HepG2 (cell line): ENCODE results near the gene GDAP1L1. TPM values are rescaled to one million over a fixed set of nuclear protein-coding genes. Genes with fewer than 3 reads are reported as not detected.
A peak's percentile ranks its signal among the peaks of the same experiment; 100 is the strongest.

Source experiments
- AHDC1 ChIP-seq: sonication (generic); formaldehyde crosslinking; IDR thresholded peaks from 2 replicates; pipeline ENCODE4 v1.5.1; 2020; ENCODE audit warnings: mild to moderate bottlenecking, missing genetic modification reagents, borderline replicate concordance
- CERS6 ChIP-seq: sonication (generic); formaldehyde crosslinking; IDR thresholded peaks from 2 replicates; pipeline ENCODE4 v1.5.0; 2020; ENCODE audit warnings: missing genetic modification reagents
- CREBL2 ChIP-seq: sonication (generic); formaldehyde crosslinking; IDR thresholded peaks from 2 replicates; pipeline ENCODE4 v1.8.1; 2023; ENCODE audit warnings: missing genetic modification reagents, mild to moderate bottlenecking, borderline replicate concordance
- EHMT2 ChIP-seq: fragments of 200-600 bp; sonication (generic); IDR thresholded peaks from 2 replicates; pipeline ENCODE4 v1.7.0; 2017; ENCODE audit warnings: antibody characterized with exemption, low read depth, low read length, borderline replicate concordance
- HBP1 ChIP-seq: IDR thresholded peaks from 2 replicates; pipeline ENCODE4 v1.6.1; 2016; ENCODE audit warnings: low read depth, control low read depth
- HNF4A ChIP-seq: sonication (generic); formaldehyde crosslinking; IDR thresholded peaks from 2 replicates; pipeline ENCODE4 v1.4.0; 2020; ENCODE audit warnings: missing genetic modification reagents
- HOMEZ ChIP-seq: IDR thresholded peaks from 2 replicates; pipeline ENCODE4 v1.6.1; 2016; ENCODE audit warnings: low read depth
- PRMT3 ChIP-seq: sonication (generic); formaldehyde crosslinking; IDR thresholded peaks from 2 replicates; pipeline ENCODE4 v1.8.1; 2022; ENCODE audit warnings: low read depth, mild to moderate bottlenecking, moderate library complexity, missing genetic modification reagents, borderline replicate concordance
- RFXAP ChIP-seq: sonication (generic); formaldehyde crosslinking; IDR thresholded peaks from 2 replicates; pipeline ENCODE4 v1.4.0; 2020; ENCODE audit warnings: missing genetic modification reagents, borderline replicate concordance
- ZFP90 ChIP-seq: sonication (generic); formaldehyde crosslinking; IDR thresholded peaks from 2 replicates; pipeline ENCODE4 v1.8.0; 2022; ENCODE audit warnings: missing genetic modification reagents, mild to moderate bottlenecking, inconsistent platforms, borderline replicate concordance
- ZFY ChIP-seq: sonication (generic); formaldehyde crosslinking; IDR thresholded peaks from 2 replicates; pipeline ENCODE4 v1.4.0; 2020; ENCODE audit warnings: missing genetic modification reagents
- ZNF34 ChIP-seq: sonication (generic); formaldehyde crosslinking; IDR thresholded peaks from 2 replicates; pipeline ENCODE4 v1.4.0; 2020; ENCODE audit warnings: mild to moderate bottlenecking, missing genetic modification reagents, borderline replicate concordance
- ZNF44 ChIP-seq: sonication (generic); formaldehyde crosslinking; IDR thresholded peaks from 2 replicates; pipeline ENCODE4 v1.5.1; 2020; ENCODE audit warnings: mild to moderate bottlenecking, missing genetic modification reagents
- ZNF501 ChIP-seq: sonication (generic); formaldehyde crosslinking; IDR thresholded peaks from 2 replicates; pipeline ENCODE4 v1.5.1; 2020; ENCODE audit warnings: mild to moderate bottlenecking, moderate library complexity, missing genetic modification reagents
- ZNF572 ChIP-seq: sonication (generic); formaldehyde crosslinking; IDR thresholded peaks from 2 replicates; pipeline ENCODE4 v1.5.1; 2020; ENCODE audit warnings: mild to moderate bottlenecking, missing genetic modification reagents
- ZNF597 ChIP-seq: sonication (generic); formaldehyde crosslinking; IDR thresholded peaks from 2 replicates; pipeline ENCODE4 v1.5.0; 2020; ENCODE audit warnings: missing genetic modification reagents
- polyA plus RNA-seq, 8 experiments: library from polyadenylated mRNA; depleted of rRNA in 3 of 8; stranded (reverse) in 7 of 8; unstranded in 1 of 8; fragments of >200 nt; fragmentation: Illumina TruSeq in 4 of 8; extraction: Trizol in 4 of 8; gene quantifications; 2 replicates each; pipeline versions ENCODE4 v1.2.1 to v1.2.3, GENCODE V29; 2011 to 2016; ENCODE audit warnings: low read depth in 4 of 8, missing spikeins in 1 of 8, mixed read lengths in 1 of 8; ENCODE audit not compliant: insufficient read depth in 1 of 8
- total RNA-seq, 5 experiments: library from RNA; depleted of rRNA; stranded (reverse); fragments of >200 nt; fragmentation: Illumina TruSeq; extraction: Trizol; gene quantifications; 2 replicates each; pipeline ENCODE4 v1.2.3, GENCODE V29; 2016; ENCODE audit warnings: low read depth in 1 of 5

The GDAP1L1 gene
- total and polyA plus RNA-seq, 2 of the 13 experiments (the other 11 are each of a cell fraction or from before 2014, with no cell fraction given): 0.04 TPM; not detected in 1

DNA sequence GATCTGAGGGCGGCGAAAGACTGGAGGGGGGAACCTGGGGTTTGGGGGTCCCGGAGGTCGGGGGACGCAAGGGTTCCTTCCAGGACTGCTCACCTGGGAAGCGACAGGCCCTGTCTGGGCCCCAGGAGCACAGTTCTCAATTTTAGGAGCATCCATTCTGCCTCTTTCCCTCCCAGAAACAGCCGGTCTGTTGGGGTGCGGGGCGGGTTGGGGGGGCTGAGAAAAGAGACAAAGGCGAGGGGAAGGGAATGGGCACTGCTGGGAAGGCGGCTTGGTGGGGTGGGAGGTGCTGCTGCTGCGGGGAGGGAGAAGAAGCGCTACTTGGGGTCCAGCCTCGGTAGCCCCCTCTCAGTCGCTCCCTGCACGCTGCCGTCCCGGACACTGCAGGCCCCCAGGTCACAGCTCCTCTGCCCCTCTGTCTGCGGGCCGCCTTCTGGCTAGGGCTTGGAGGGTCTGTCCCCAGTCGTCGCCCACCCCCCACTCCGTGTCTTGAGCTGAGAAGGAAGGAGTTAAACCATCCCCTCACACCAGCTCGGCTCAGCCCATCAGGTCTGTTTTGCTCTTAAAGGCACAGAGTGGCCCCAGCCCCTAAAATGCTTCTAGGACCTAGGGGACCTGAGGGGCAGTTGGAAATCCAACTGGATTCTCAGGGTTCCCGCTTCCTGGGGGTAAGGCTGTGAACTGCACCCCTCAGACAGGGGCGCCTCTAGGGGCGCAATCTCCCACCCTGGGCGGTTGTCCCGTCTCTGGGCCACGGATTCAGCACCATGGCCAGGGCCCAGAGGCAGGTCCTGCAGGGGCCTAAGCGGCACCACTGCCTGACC is 690 bp downstream of the GDAP1L1 start (continued):
- TF ChIP-seq HOMEZ (CRISPR knock-in tag) (peak; percentile 73; the same call in 1 of the 2 replicates), HBP1 (CRISPR knock-in tag) (peak; percentile 98), CREBL2 (CRISPR knock-in tag) (peak; percentile 94; the same call in 1 of the 2 replicates), ZNF597 (no peak), ZNF44 (CRISPR knock-in tag) (peak; percentile 90; the same call in 1 of the 2 replicates), RFXAP (peak; percentile 97), EHMT2 (peak; percentile 98; the same call in 1 of the 2 replicates), PRMT3 (CRISPR knock-in tag) (peak; percentile 99), ZFY (CRISPR knock-in tag) (peak; percentile 81), ZFP90 (CRISPR knock-in tag) (peak; percentile 99), CERS6 (CRISPR knock-in tag) (peak; percentile 92; the same call in 1 of the 2 replicates), ZNF34 (CRISPR knock-in tag) (0 out of 2 replicates have a peak, but pooled peaks have one; percentile 83), ZNF501 (CRISPR knock-in tag) (peak; percentile 93), HNF4A (0 out of 2 replicates have a peak, but pooled peaks have one; percentile 34), AHDC1 (CRISPR knock-in tag) (no peak; the same call in 1 of the 2 replicates), ZNF572 (CRISPR knock-in tag) (0 out of 2 replicates have a peak, but pooled peaks have one; percentile 19)
